ENCODE measurements around the gene SCNN1A. TPM values are rescaled to one million over a fixed set of nuclear protein-coding genes. Genes with fewer than 3 reads are reported as not detected.

Gene SCNN1A
- total and polyA plus RNA-seq, 2 of the 13 experiments (the other 11 are each of a cell fraction or from before 2014, with no cell fraction given) = 1.5 to 14.6 TPM

DNA sequence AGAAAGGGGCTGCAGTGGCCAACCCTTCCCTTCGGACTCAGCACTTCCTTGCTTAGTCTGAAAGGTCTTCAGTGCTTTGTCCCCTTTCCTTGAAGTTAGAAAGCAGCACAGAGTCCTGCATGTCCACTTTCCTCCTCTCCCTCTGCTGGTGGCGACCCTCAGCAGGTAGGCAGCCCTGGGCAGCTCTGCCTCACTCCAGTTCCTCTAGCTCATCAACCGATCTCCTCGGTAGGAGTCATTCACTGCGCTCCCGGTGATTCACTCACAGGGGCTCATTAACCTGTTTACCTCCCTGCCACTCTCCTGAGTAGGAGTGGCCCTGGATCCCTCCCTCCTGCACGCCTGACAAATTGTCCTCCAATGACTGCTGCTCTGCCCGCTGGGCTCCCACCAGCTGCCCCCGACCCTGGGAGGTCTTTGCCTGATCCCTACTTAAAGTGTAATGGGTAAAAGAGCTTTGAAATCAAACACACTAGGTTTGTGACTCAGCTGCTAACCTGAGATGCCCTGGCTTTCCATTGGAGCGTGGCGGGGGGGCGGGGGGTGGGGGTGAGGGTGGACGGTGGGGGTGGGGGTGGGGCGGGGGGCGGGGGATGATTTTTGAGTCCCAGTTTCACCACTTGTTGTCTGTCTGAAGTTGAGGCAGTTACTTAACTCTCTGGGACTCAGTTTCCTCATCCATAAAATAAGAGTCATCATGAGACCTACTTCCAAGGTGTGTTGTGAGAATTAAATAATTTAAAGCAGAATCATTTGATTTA, 4.2 kb downstream of the SCNN1A start (continued):
- TF ChIP-seq TFAP4 (IDR thresholded peaks at IDR 0.05; ENCODE audit: borderline replicate concordance, low read depth) (peak; percentile 63; the same call in 1 of the 2 replicates), FOXK1 (CRISPR knock-in tag; IDR thresholded peaks at IDR 0.05; ENCODE audit: borderline replicate concordance, low read depth) (peak; percentile 61; the same call in 1 of the 2 replicates), ZNF335 (CRISPR knock-in tag; IDR thresholded peaks at IDR 0.05) (no peak; the same call in 1 of the 2 replicates), ZSCAN9 (CRISPR knock-in tag; IDR thresholded peaks at IDR 0.05; ENCODE audit: borderline replicate concordance) (peak; percentile 31; the same call in 1 of the 2 replicates), ZNF839 (CRISPR knock-in tag; IDR thresholded peaks at IDR 0.05; ENCODE audit: borderline replicate concordance) (no peak), THAP11 (CRISPR knock-in tag; IDR thresholded peaks at IDR 0.05) (0 out of 2 replicates have a peak, but pooled peaks have one; percentile 12), ZNF142 (CRISPR knock-in tag; IDR thresholded peaks at IDR 0.05) (no peak), ZNF746 (CRISPR knock-in tag; IDR thresholded peaks at IDR 0.05) (peak; percentile 82), ARID4A (CRISPR knock-in tag; IDR thresholded peaks at IDR 0.05; ENCODE audit: borderline replicate concordance) (peak; percentile 64; the same call in 1 of the 2 replicates), MXI1 (IDR thresholded peaks at IDR 0.05; ENCODE audit: borderline replicate concordance, low read depth, low read length) (peak; percentile 66; the same call in 1 of the 3 replicates), RCOR2 (CRISPR knock-in tag; IDR thresholded peaks at IDR 0.05) (peak; percentile 66), PCBP2 (optimal IDR thresholded peaks at IDR 0.05; ENCODE audit: low read depth, low read length, poor library complexity, severe bottlenecking) (peak; percentile 19), RAD51 (IDR thresholded peaks at IDR 0.05; ENCODE audit: borderline replicate concordance) (no peak), GPBP1L1 (CRISPR knock-in tag; IDR thresholded peaks at IDR 0.05) (no peak)
- TF ChIP-seq, protein P1, sequence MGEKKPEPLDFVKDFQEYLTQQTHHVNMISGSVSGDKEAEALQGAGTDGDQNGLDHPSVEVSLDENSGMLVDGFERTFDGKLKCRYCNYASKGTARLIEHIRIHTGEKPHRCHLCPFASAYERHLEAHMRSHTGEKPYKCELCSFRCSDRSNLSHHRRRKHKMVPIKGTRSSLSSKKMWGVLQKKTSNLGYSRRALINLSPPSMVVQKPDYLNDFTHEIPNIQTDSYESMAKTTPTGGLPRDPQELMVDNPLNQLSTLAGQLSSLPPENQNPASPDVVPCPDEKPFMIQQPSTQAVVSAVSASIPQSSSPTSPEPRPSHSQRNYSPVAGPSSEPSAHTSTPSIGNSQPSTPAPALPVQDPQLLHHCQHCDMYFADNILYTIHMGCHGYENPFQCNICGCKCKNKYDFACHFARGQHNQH (CRISPR knock-in tag; IDR thresholded peaks at IDR 0.05) = peak; percentile 25; the same call in 1 of the 2 replicates

Measured in HepG2 (cell line).